Stimulated activated naive CD4-positive, alpha-beta T cell (primary cell): ENCODE measurements around the gene FAM167B.
A peak's percentile ranks its signal among the peaks of the same experiment; 100 is the strongest.

Source experiments
- DNase-seq, 6 experiments: peaks; one replicate each; lab custom pipeline; 2025; lab: John Stamatoyannopoulos, UW

The FAM167B gene

DNA sequence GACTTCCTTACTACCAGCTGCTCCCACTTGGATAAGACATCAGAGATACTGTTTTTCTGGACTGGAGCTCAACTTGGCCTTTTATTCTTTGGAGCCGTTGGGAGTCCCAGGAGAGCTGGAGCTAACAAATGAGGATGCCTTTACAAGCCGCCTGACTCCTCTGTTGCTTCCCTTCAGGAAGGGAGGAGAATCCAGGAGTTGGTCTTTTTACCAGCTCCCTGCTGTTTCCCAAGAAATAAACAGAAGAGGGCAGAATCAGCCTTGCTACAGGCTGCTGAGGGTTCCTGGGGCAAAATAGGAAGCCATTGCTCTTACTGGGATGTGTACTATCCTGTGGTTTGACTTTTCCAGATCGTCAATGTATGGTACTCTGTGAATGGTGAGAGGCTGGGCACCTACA, 23.3 kb upstream of the FAM167B start:
- no peak for DNase-seq

DNA sequence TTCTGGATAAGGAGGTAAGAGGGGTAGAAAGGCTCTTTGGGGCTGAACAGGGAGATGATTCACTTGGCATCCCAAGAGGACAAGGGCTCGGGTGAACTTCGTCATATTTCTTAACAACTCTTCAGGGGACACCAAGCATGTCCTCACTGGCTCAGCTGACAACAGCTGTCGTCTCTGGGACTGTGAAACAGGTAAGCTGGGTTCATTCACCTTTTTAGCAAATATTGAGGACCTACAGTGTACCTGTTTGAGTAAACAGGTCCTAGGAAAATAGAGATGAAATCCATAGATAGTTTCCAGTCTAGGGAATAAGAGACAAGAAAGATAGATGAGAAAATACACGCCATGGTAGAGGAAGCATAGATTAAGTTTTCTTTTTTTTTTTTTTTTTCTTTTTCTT, 22.7 kb upstream of the FAM167B start:
- DNase-seq, result no peak

GRCh38 chr1:32228771-32229170, 18.3 kb upstream of the FAM167B start:
- DNase-seq, result no peak

DNA sequence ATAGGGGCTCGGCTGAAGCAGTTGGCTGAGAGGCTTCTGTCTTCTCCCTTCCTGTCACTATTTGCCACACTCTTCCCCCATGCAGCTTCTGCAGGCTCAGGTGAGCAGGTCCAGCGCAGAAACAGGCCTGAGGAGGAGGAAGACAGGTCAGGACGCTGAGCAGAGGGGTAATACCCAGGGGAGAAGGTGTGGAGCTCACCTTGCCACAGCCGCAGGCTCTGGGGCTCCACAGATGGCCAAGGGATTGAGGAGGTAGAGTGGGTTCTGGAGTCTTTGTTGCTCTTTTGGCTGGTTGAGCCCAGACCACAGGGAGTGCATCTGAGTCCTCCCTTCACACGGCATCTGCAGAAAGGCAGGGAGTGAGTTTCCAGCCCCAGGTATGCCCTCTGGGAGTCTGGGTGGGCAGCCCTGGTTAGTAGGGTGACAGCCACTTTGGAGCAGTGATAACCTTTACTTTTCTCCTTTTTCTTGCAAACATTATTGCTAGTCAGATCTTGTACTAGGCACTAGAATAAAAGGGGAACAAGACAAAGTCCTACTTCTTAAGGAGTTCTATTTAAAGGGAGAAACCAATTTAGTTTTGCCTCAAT, 15.1 kb upstream of the FAM167B start:
- DNase-seq, result no peak

- no peak for DNase-seq
Measured at GRCh38 chr1:32232558-32233304, 14.3 kb upstream of the FAM167B start.

DNA sequence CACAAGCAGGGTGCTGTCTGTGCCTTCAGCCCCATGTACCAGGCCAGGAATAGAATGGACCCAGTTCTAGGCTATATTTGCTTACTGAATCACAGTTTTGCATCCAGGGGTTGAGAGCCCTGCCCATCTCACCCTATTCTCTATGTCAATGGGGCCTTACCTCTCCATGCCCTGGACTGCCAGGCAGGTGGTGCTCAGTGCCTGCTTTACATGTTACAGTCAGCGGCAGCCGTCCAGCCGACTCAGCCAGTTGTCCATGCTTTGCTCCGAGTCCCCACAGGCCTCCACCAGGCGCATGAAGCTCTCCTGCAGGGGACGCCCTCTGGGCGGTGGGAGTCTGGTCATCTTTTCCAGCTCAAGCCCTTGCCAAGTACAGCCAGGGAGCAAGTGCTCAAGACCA, 12.2 kb upstream of the FAM167B start:
- DNase-seq, result no peak

DNA sequence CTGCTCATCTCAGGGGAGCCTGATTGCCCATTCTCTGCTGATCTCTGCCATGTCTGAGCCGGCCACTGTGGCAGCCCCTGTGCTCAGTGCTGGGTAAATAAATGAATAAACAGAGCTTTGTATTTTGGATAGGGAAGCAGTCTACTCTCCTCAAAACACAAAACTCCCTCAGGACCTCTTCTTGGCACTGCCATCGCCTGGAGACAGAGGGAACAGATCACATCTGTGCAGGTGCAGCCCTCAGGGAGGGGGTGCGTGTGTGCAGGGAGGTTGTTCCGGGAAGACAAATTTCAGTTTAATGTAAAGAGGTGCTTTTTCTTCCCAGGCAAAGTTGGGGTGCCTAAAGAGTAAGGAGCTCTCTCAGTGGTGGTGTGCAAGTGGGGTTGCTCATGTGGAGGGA, 7.7 kb upstream of the FAM167B start:
- no peak for DNase-seq

DNA sequence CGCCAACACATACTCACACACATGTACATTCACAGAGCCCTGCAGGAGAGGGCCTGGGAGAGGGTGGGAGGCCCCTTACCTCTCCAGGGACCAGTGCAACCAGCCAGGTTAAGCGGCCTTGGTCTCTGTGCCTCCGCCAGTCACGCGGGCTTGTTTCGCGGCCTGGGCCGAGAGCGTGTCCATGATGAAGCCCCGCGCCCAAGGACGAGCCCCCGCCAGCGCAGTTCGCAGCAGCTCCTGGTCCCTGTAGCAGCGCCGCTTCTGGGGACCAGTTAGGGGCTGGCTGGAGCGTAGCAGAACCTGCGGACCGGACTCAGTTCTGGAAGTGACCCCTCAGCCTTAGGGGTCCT, 7.3 kb upstream of the FAM167B start:
- no peak for DNase-seq

- peak; percentile 31 to 69 (median 54) for DNase-seq
Measured at GRCh38 chr1:32240140-32240951, 6.7 kb upstream of the FAM167B start.

DNA sequence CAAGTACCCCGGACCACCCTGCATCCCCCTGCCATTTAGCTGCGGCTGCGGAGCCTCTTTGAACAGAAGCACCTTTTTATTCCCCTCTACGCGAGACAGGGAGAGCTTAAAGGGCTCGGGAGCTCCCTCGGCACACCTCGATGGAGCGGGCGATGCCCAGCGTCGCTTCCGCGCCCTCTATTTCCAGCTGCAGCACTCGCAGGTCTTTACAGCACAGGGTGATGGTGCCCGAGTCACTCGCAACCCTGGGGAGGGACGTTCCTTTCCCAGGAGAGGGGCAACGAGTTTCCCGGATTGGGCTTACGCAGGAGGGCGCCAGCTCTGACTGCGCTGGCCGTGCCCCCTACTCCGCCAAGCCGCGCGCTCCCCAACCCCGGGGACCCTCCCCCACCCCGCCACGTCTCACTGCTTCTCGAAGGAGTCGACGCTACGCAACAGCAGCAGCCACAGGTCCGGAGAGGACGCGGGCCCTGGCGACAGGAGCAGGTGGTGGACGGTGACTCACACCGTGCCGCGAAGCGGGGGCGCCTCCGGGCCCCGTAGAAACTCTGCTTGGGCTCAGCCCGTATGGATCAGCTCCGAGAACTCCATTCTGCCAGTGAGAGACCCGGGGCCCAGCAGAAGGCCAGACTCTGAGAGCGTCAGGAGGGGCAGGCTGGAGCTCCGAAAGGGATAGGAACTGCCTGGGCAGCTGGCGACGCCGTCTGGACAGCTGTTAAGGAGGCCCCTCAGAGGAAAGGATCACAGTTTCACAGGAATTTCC, 5.8 kb upstream of the FAM167B start:
- DNase-seq, result peak in 5 of 6 experiments; percentile 15 to 68 (median 40)

DNA sequence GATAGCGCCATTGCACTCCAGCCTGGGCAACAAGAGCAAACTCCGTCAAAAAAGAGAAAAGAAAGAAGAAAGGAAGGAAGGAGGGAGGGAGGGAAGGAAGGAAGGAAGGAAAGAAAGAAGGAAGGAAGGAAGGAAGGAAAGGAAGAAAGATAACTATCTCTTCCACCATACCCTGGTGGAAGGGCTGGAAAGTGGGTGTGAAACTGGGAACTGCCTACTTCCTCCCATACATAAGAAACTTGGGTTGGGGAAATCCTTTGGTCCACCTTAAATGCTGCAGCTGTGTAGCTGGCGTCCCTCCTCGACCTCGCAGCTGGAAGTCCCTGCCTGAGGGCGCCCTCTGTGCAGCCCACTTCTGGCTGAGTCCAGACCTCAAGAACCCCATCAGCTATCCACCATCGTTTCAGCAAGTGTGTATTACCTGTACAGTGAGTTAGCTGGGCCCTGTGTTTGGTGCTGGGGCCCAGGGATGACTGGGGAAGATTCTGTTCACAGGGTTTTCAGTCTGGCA, 4.6 kb upstream of the FAM167B start:
- no peak for DNase-seq

DNA sequence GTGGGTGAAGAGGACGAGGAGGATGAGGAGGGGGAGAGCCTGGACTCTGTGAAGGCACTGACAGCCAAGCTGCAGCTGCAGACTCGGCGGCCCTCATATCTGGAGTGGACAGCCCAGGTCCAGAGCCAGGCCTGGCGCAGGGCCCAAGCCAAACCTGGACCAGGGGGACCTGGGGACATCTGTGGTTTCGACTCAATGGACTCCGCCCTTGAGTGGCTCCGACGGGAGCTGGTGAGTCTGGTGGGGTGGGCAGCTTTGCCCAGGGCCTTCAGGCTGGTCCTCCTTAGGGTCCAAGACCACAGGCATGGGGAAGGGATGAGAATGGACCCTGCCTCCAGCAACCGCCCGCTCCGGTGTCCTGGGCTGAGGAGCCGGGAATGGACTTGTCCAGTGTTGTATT, 430 bp downstream of the FAM167B start:
- no peak for DNase-seq

GRCh38 chr1:32247983-32248889, 1.2 kb downstream of the FAM167B start:
- peak; percentile 32 to 70 (median 52) for DNase-seq

DNA sequence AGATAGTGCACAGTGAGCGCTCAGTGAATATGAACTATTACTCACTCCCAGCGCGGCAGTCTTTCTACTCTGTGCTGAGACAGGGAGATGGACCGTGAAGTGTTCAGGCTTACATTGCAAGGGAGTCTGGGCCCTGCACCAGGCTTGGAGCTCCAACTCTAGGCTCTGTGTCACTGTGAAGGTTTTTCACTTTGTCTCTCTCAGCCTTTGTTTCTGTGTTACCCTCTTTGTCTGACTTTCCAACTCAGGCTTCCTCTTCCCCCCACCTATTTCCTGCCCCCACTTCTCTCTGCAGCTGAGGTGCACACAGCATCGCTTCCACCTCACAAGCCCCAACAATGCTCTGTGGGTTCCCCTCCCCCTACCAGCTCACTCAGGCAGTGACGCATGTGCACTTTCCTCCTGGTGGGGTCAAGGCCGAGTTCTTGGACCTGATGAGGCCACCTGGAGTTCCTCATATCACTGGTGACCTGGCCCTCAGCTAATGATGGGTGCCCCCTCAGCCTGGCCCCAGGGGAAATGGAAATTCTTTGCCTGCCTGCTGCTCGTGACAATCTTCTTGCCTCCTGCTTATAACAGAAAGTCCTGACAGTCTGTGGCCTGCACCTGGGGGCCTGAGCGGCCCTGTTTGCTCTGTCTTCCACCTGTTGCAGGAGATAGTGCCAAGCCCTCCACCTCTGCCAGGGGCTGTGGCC, 3.0 kb downstream of the FAM167B start:
- peak; percentile 71 to 90 (median 84) for DNase-seq

GRCh38 chr1:32250893-32251716, 4.1 kb downstream of the FAM167B start, which contains the start of gene LCK:
Gene LCK, plus strand, starts transcription at chr1:32251265. Its CDS starts 23,065 bp downstream, at chr1:32274330.
- DNase-seq, result peak; percentile 33 to 67 (median 56)

DNA sequence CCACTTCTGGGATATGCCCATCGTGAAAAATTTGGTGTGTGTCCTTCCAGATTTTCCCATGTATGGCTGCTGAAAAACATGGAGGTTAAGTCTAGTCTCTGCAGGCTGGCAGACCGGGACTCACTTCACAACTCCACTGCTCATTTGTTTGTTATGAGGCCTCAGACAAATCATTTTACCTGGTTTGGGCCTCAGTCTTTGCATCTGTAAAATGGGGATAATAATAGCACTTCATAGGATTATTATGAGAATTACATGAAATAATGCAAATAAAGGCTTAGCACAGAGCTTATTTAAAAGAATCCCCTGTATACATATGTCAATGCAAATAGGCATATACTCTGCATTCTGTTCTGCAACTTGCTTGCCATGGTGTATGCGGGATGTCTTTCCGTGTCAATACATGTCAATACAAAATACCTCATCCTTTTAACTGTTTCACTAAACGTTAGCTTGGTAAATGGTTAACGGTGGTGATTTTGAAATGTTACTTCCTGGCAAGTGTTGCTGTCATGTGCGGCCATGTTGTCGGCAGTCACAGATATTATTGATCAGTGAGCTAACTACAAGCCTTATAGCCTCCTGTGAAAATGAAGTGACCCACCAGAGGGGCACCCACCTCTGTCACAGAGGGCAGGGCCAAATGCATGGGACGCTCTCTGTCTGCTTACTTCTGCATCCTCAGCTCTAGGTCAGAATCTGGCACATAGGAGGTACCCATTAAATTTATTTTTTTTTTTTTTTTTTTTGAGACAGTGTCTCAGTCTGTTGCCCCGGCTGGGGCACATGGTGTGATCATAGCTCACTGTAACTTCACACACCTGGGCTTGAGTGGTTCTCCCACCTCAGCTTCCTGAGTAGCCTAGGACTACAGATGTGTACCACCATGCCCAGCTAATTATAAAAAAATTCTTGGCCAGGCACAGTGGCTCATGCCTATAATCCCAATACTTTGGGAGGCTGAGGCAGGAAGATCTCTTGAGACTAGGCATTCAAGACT, 8.3 kb downstream of the FAM167B start:
- peak in 5 of 6 experiments; percentile 19 to 56 (median 39) for DNase-seq

GRCh38 chr1:32256473-32257226, 9.6 kb downstream of the FAM167B start:
- DNase-seq, result peak in 1 of 6 experiments; percentile 20

DNA sequence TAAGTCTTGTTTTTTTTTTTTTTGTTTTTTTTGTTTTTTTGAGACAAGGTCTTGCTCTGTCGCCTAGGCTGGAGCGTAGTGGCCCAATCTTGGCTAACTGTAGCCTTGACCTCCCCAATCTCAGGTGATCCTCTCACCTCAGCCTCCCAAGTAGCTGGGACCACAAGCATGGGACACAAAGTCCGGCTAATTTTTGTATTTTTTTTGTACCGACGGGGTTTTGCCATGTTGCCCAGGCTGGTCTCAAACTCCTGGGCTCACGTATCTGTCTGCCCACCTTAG, 10.1 kb downstream of the FAM167B start:
- no peak for DNase-seq
